Myocyte (in vitro differentiated cells): ENCODE results near the gene SLC1A1. TPM values are rescaled to one million over a fixed set of nuclear protein-coding genes. Genes with fewer than 3 reads are reported as not detected.

Experiments
- DNase-seq: peaks from one replicate; pipeline ENCODE4 v3.0.0-alpha.2; 2012; ENCODE audit warnings: low read depth
- total RNA-seq: library from RNA; depleted of rRNA; stranded (reverse); fragments of >200 nt; gene quantifications from 2 replicates; pipeline ENCODE4 v1.2.3, GENCODE V29; 2014

Gene SLC1A1
- total RNA-seq, 1 donor from 2014 or later: 1.1 TPM

- no peak for DNase-seq
Measured at GRCh38 chr9:4615778-4616177, 125.5 kb downstream of the SLC1A1 start.

- no peak for DNase-seq
Measured at GRCh38 chr9:4617752-4618151, 127.5 kb downstream of the SLC1A1 start.

GRCh38 chr9:4618700-4619099 is 128.4 kb downstream of the SLC1A1 start:
- DNase-seq: no peak

GRCh38 chr9:4620057-4620765 is 129.9 kb downstream of the SLC1A1 start:
- no peak for DNase-seq

- no peak for DNase-seq
Measured at GRCh38 chr9:4620881-4621555, 130.8 kb downstream of the SLC1A1 start.

GRCh38 chr9:4622016-4622415 is 131.7 kb downstream of the SLC1A1 start:
- no peak for DNase-seq

GRCh38 chr9:4630836-4631235 is 140.6 kb downstream of the SLC1A1 start:
- no peak for DNase-seq

Other genes with a start within 250 kb of the SLC1A1 start
- 2.6 and 3.2 TPM in 2 replicates for gene GLIS3, start 190.4 kb upstream of the SLC1A1 start, total RNA-seq
- gene PLPP6, start 171.8 kb downstream of the SLC1A1 start, total RNA-seq: 3.8 and 4.3 TPM in 2 replicates
- 0.16 and 0.21 TPM in 2 replicates for gene SPATA6L, start 176.0 kb downstream of the SLC1A1 start, total RNA-seq
- 66.1 and 78.6 TPM in 2 replicates for gene CDC37L1, start 189.1 kb downstream of the SLC1A1 start, total RNA-seq